Measurements from ENCODE around the gene MLPH. TPM values are rescaled to one million over a fixed set of nuclear protein-coding genes. Genes with fewer than 3 reads are reported as not detected.

Gene MLPH
- total and polyA plus RNA-seq, 2 of the 13 experiments (the other 11 are each of a cell fraction or from before 2014, with no cell fraction given) = 0.12 TPM; not detected in 1

DNA sequence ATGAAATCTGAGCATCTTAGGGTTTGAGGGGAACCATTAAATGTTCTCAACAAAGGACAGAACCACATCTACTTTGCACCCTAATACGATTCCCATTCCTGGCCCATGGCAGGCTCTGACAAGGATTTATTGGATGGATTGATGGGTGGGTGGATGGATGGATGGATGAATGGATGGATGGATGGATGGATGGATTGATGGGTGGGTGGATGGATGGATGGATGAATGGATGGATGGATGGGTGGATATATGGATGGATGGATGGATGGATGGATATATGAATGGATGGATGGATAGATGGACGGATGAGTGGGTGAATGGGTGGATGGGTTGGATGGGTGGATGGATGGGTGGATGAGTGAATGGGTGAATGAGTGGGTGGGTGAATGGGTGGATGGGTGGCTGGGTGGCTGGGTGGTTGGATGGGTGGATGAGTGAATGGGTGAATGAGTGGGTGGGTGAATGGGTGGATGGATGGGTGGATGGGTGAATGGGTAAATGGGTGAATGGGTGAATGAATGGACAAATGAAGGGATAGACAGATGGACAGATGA lies 29.6 kb upstream of the MLPH start:
- in situ Hi-C loops (cut with HindIII; ENCODE audit: extremely low pct_ligation_motif_present, low pct_unique_long_range_greater_than_20kb) (no loop called here), intact Hi-C loops (cut with micrococcal nuclease; ENCODE audit: unreplicated experiment) (no loop called here)
- Histone ChIP-seq H4K20me1 (ENCODE audit: insufficient read depth, low read length) (no peaks in the 10 kb centered on the region), H3K4me2 (ENCODE audit: low read depth, low read length) (no peak overlapping the region), H3K27ac (ENCODE audit: extremely low read length, insufficient read depth, low read length) (no peak overlapping the region), H3K4me1 (ENCODE audit: insufficient read depth, low read length) (no peaks in the 10 kb centered on the region), H3K79me2 (ENCODE audit: insufficient read depth, low read length) (no peaks in the 10 kb centered on the region), H3K9me3 (ENCODE audit: low read length) (no peaks in the 10 kb centered on the region), H3K36me3 (replicated peaks in 1 of 2; ENCODE audit: control insufficient read depth in 1 of 2, insufficient read depth in 2 of 2, low read length in 2 of 2) (no peaks in the 10 kb centered on the region), H3K4me3 (replicated peaks in 1 of 3; ENCODE audit: insufficient read depth in 1 of 3, low read depth in 2 of 3, low read length in 3 of 3) (no peak overlapping the region), H3K9ac (ENCODE audit: insufficient read depth, low read depth, low read length) (no peak overlapping the region), H2AFZ (ENCODE audit: low read length) (no peak overlapping the region), H3K27me3 (ENCODE audit: control insufficient read depth in 1 of 2, insufficient read depth in 2 of 2, low read length in 2 of 2) (peaks cover 0 to 27% of the 10 kb centered on the region in 2 experiments; a peak in 3 of 5 replicates)
- POLR2A ChIA-PET = no interaction called here
- 2% methylated on average over 2 of the region's 2 CpGs for WGBS (ENCODE audit: low lambda C conversion rate)
- FAIRE-seq (no peak), ATAC-seq (no peak), DNase-seq (ENCODE audit: low spot score) (no peak)
- CTCF ChIA-PET (ENCODE audit: low intra/inter-chr PET ratio, low total read pairs) = no interaction called here
- no TSS peak for BruUV-seq (replicated peaks)
- TF ChIP-seq ZNF274 (CRISPR knock-in tag; IDR thresholded peaks at IDR 0.05) (no peak), SIX1 (CRISPR knock-in tag; IDR thresholded peaks at IDR 0.05; ENCODE audit: borderline replicate concordance) (no peak), NRL (CRISPR knock-in tag; IDR thresholded peaks at IDR 0.05; ENCODE audit: borderline replicate concordance) (no peak), ZFAT (CRISPR knock-in tag; conservative IDR thresholded peaks at IDR 0.05) (no peak), ZNF282 (IDR thresholded peaks at IDR 0.05; ENCODE audit: partially characterized antibody) (no peak), SP4 (CRISPR knock-in tag; IDR thresholded peaks at IDR 0.05) (no peak), KLF12 (CRISPR knock-in tag; IDR thresholded peaks at IDR 0.05; ENCODE audit: borderline replicate concordance) (no peak), TBL1XR1 (IDR thresholded peaks at IDR 0.05; ENCODE audit: borderline replicate concordance, low read length, partially characterized antibody) (no peak), ZHX2 (IDR thresholded peaks at IDR 0.05; ENCODE audit: low read depth) (no peak), ZHX2 (CRISPR knock-in tag; IDR thresholded peaks at IDR 0.05; ENCODE audit: borderline replicate concordance) (no peak), ZNF34 (CRISPR knock-in tag; IDR thresholded peaks at IDR 0.05; ENCODE audit: borderline replicate concordance) (no peak)
- TF ChIP-seq, protein P1, sequence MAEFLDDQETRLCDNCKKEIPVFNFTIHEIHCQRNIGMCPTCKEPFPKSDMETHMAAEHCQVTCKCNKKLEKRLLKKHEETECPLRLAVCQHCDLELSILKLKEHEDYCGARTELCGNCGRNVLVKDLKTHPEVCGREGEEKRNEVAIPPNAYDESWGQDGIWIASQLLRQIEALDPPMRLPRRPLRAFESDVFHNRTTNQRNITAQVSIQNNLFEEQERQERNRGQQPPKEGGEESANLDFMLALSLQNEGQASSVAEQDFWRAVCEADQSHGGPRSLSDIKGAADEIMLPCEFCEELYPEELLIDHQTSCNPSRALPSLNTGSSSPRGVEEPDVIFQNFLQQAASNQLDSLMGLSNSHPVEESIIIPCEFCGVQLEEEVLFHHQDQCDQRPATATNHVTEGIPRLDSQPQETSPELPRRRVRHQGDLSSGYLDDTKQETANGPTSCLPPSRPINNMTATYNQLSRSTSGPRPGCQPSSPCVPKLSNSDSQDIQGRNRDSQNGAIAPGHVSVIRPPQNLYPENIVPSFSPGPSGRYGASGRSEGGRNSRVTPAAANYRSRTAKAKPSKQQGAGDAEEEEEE (CRISPR knock-in tag; IDR thresholded peaks at IDR 0.05; ENCODE audit: borderline replicate concordance) = no peak
